ENCODE measurements around the gene C17orf100. TPM values are rescaled to one million over a fixed set of nuclear protein-coding genes. Genes with fewer than 3 reads are reported as not detected.

Gene C17orf100
- total and polyA plus RNA-seq, 10 of the 15 experiments (the other 5 are each of a cell fraction or from before 2014, with no cell fraction given): 0.84 to 4.7 (median 1.8) TPM

DNA sequence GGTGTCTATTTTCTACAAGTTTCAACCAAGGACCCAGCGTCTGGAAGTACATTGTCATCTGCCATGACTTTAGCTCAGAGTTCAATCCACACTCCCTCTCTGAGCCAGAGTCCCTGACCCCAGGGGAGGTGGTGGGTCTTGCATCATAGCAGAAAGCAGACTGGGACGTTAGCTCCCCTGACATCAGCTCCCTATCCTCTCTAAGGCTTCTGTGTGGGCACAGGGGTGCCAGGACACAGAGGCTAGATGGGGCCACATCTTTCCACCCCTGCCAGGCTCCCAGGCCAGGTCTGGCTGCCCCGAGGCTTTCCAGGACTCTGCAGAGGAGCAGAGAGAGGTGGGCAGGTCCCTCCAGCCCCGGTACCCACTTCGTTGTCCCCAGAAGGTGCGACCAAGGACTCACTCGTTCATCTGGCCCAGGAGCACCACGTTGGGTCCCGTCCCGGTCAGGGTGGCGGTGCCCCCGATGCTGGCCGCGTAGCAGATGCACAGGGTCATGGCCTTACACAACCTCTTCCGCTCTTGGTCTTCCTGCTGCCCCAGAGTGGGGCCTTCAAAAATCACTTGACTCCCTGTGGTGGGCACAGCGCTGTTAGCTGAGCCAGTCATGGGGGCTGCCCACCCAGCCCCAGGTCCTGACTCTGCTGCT is 51.1 kb downstream of the C17orf100 start:
- FAIRE-seq: no peak
- Histone ChIP-seq H3K4me3 (no peak overlapping the region), H3K27me3 (replicated peaks in 1 of 2; ENCODE audit: control insufficient read depth in 2 of 2, insufficient read depth in 2 of 2, low read length in 1 of 2) (peaks cover 0 to 1% of the 10 kb centered on the region in 2 experiments; a peak in 3 of 4 replicates), H3K79me2 (ENCODE audit: control insufficient read depth, insufficient read depth, low read length) (no peaks in the 10 kb centered on the region), H3K9ac (ENCODE audit: control insufficient read depth, insufficient read depth, low read length) (no peak overlapping the region), H3K9me3 (replicated peaks; ENCODE audit: control insufficient read depth, insufficient read depth, low read length) (no peaks in the 10 kb centered on the region), H3K4me2 (ENCODE audit: control insufficient read depth, insufficient read depth) (no peak overlapping the region), H3K27ac (ENCODE audit: control insufficient read depth, insufficient read depth) (no peak overlapping the region), H3K36me3 (ENCODE audit: control insufficient read depth in 2 of 2, insufficient read depth in 2 of 2, low read length in 1 of 2) (no peaks in the 10 kb centered on the region), H4K20me1 (ENCODE audit: control insufficient read depth, insufficient read depth) (no peaks in the 10 kb centered on the region), H2AFZ (ENCODE audit: control insufficient read depth, low read depth, low read length) (no peak overlapping the region), H3K4me1 (ENCODE audit: control insufficient read depth, insufficient read depth, low read length) (no peaks in the 10 kb centered on the region)
- no TSS peak for BruUV-seq (replicated peaks)
- intact Hi-C loops (cut with micrococcal nuclease; ENCODE audit: unreplicated experiment): no loop called here
- CTCF ChIA-PET: interaction anchor here (0.6 to 2.1 kb wide), 3 partner anchors 36 to 595 kb away, joined by 3 to 9 read pairs (median 6); no protein-coding TSS in a partner anchor
- SMC1A ChIA-PET (ENCODE audit: uncharacterized antibody, unreplicated experiment): no interaction called here
- 38% methylated on average over 16 of the region's 16 CpGs for WGBS (ENCODE audit: insufficient coverage, insufficient replicate concordance, low lambda C conversion rate, missing lambda C conversion rate)
- DNase-seq (ENCODE audit: low read depth, low spot score): no peak
- in situ Hi-C loops (cut with MboI): no loop called here
- RAD21 ChIA-PET (ENCODE audit: unreplicated experiment): no interaction called here
- ATAC-seq: no peak
- POLR2A ChIA-PET: no interaction called here
- TF ChIP-seq MEF2B (IDR thresholded peaks at IDR 0.05; ENCODE audit: partially characterized antibody, poor library complexity, severe bottlenecking): no peak
- TF ChIP-seq, protein P1, sequence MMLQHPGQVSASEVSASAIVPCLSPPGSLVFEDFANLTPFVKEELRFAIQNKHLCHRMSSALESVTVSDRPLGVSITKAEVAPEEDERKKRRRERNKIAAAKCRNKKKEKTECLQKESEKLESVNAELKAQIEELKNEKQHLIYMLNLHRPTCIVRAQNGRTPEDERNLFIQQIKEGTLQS (IDR thresholded peaks at IDR 0.05; ENCODE audit: borderline replicate concordance, extremely low read depth, low read depth, low read length): no peak
- TF ChIP-seq MXI1 (IDR thresholded peaks at IDR 0.05; ENCODE audit: low read depth, low read length): no peak
- no peak for TF ChIP-seq CEBPB (IDR thresholded peaks at IDR 0.05; ENCODE audit: borderline replicate concordance in 1 of 2, low read depth in 2 of 2, low read length in 2 of 2)
- no peak for TF ChIP-seq NFYB (IDR thresholded peaks at IDR 0.05; ENCODE audit: insufficient read depth, low read depth, low read length)
- TF ChIP-seq, protein P2, sequence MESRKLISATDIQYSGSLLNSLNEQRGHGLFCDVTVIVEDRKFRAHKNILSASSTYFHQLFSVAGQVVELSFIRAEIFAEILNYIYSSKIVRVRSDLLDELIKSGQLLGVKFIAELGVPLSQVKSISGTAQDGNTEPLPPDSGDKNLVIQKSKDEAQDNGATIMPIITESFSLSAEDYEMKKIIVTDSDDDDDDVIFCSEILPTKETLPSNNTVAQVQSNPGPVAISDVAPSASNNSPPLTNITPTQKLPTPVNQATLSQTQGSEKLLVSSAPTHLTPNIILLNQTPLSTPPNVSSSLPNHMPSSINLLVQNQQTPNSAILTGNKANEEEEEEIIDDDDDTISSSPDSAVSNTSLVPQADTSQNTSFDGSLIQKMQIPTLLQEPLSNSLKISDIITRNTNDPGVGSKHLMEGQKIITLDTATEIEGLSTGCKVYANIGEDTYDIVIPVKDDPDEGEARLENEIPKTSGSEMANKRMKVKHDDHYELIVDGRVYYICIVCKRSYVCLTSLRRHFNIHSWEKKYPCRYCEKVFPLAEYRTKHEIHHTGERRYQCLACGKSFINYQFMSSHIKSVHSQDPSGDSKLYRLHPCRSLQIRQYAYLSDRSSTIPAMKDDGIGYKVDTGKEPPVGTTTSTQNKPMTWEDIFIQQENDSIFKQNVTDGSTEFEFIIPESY (IDR thresholded peaks at IDR 0.05): no peak
- TF ChIP-seq TARDBP (IDR thresholded peaks at IDR 0.05; ENCODE audit: borderline replicate concordance): no peak

Small RNA genes within 50 kb of the gene (microRNA-seq; reads per million reads assigned to microRNA genes)
- gene MIR4520-1 (not detected), gene MIR4520-2 (not detected)

Small RNA genes within 50 kb of the gene (small RNA-seq; reads per million reads assigned to genes)
- not detected for gene MIR4520-1

Other genes with a start within 250 kb of the C17orf100 start
Only the 7 nearest of the 10 such genes appear.
- gene PITPNM3, start 95.2 kb upstream of the C17orf100 start, total RNA-seq (2014; rRNA removed): 0.16 and 0.17 TPM in 2 replicates
- 0.14 and 0.22 TPM in 2 replicates for gene PITPNM3, start 95.2 kb upstream of the C17orf100 start, total RNA-seq (2014; rRNA removed; fragmentation: Illumina TruSeq; extraction: Trizol)
- 0.21 and 0.49 TPM in 2 replicates for gene PITPNM3, start 95.2 kb upstream of the C17orf100 start, total RNA-seq (2021)
- gene PITPNM3, start 95.2 kb upstream of the C17orf100 start, polyA plus RNA-seq (2011; rRNA removed): 0.16 and 0.27 TPM in 2 replicates
- gene PITPNM3, start 95.2 kb upstream of the C17orf100 start, polyA plus RNA-seq (2014; fragmentation: Illumina TruSeq; extraction: Trizol): 0.08 and 0.15 TPM in 2 replicates
- under 1 TPM in 1 of 2 experiments, not detected in 1; 0.02 TPM for gene PITPNM3, start 95.2 kb upstream of the C17orf100 start, polyA plus RNA-seq (2014; fragmentation: Nextera tagmentation; extraction: Ambion mirVana)
- gene PITPNM3, start 95.2 kb upstream of the C17orf100 start, polyA plus RNA-seq (2014; rRNA removed): 0.19 and 0.47 TPM in 2 replicates
- gene PITPNM3, start 95.2 kb upstream of the C17orf100 start, polyA plus RNA-seq (2016; fragmentation: Nextera tagmentation; extraction: Ambion mirVana): under 1 TPM; 0.19 to 0.33 TPM
- gene KIAA0753, start 11.1 kb upstream of the C17orf100 start, total RNA-seq (2014; rRNA removed): 10.1 and 13.4 TPM in 2 replicates
- 12.7 and 15.2 TPM in 2 replicates for gene KIAA0753, start 11.1 kb upstream of the C17orf100 start, total RNA-seq (2014; rRNA removed; fragmentation: Illumina TruSeq; extraction: Trizol)
- gene KIAA0753, start 11.1 kb upstream of the C17orf100 start, total RNA-seq (2021): 12.0 and 12.9 TPM in 2 replicates
- 7.3 and 8.1 TPM in 2 replicates for gene KIAA0753, start 11.1 kb upstream of the C17orf100 start, polyA plus RNA-seq (2011; rRNA removed)
- gene KIAA0753, start 11.1 kb upstream of the C17orf100 start, polyA plus RNA-seq (2014; fragmentation: Illumina TruSeq; extraction: Trizol): 12.5 and 15.3 TPM in 2 replicates
- 1 to 10 TPM; 2.2 to 3.3 TPM for gene KIAA0753, start 11.1 kb upstream of the C17orf100 start, polyA plus RNA-seq (2014; fragmentation: Nextera tagmentation; extraction: Ambion mirVana)
- gene KIAA0753, start 11.1 kb upstream of the C17orf100 start, polyA plus RNA-seq (2014; rRNA removed): 7.9 and 10.3 TPM in 2 replicates
- gene KIAA0753, start 11.1 kb upstream of the C17orf100 start, polyA plus RNA-seq (2016; fragmentation: Nextera tagmentation; extraction: Ambion mirVana): 1 to 10 TPM; 5.9 to 7.5 TPM
- 123 and 124 TPM in 2 replicates for gene TXNDC17, start 10.7 kb upstream of the C17orf100 start, total RNA-seq (2014; rRNA removed)
- gene TXNDC17, start 10.7 kb upstream of the C17orf100 start, total RNA-seq (2014; rRNA removed; fragmentation: Illumina TruSeq; extraction: Trizol): 149 and 175 TPM in 2 replicates
- gene TXNDC17, start 10.7 kb upstream of the C17orf100 start, total RNA-seq (2021): 129 and 142 TPM in 2 replicates
- gene TXNDC17, start 10.7 kb upstream of the C17orf100 start, polyA plus RNA-seq (2011; rRNA removed): 236 and 346 TPM in 2 replicates
- 85.4 and 178 TPM in 2 replicates for gene TXNDC17, start 10.7 kb upstream of the C17orf100 start, polyA plus RNA-seq (2014; fragmentation: Illumina TruSeq; extraction: Trizol)
- 100 to 1,000 TPM; 933 to 957 TPM for gene TXNDC17, start 10.7 kb upstream of the C17orf100 start, polyA plus RNA-seq (2014; fragmentation: Nextera tagmentation; extraction: Ambion mirVana)
- gene TXNDC17, start 10.7 kb upstream of the C17orf100 start, polyA plus RNA-seq (2014; rRNA removed): 191 and 195 TPM in 2 replicates
- gene TXNDC17, start 10.7 kb upstream of the C17orf100 start, polyA plus RNA-seq (2016; fragmentation: Nextera tagmentation; extraction: Ambion mirVana): 100 to 1,000 TPM; 667 to 694 TPM
- 14.4 and 17.7 TPM in 2 replicates for gene MED31, start 157 bp upstream of the C17orf100 start, total RNA-seq (2014; rRNA removed)
- gene MED31, start 157 bp upstream of the C17orf100 start, total RNA-seq (2014; rRNA removed; fragmentation: Illumina TruSeq; extraction: Trizol): 14.9 and 16.4 TPM in 2 replicates
- gene MED31, start 157 bp upstream of the C17orf100 start, total RNA-seq (2021): 16.8 and 17.7 TPM in 2 replicates
- gene MED31, start 157 bp upstream of the C17orf100 start, polyA plus RNA-seq (2011; rRNA removed): 43.9 and 64.6 TPM in 2 replicates
- 16.7 and 32.6 TPM in 2 replicates for gene MED31, start 157 bp upstream of the C17orf100 start, polyA plus RNA-seq (2014; fragmentation: Illumina TruSeq; extraction: Trizol)
- gene MED31, start 157 bp upstream of the C17orf100 start, polyA plus RNA-seq (2014; fragmentation: Nextera tagmentation; extraction: Ambion mirVana): 10 to 100 TPM; 46.1 to 51.1 TPM
- gene MED31, start 157 bp upstream of the C17orf100 start, polyA plus RNA-seq (2014; rRNA removed): 22.2 and 25.3 TPM in 2 replicates
- 10 to 100 TPM; 70.7 to 71.1 TPM for gene MED31, start 157 bp upstream of the C17orf100 start, polyA plus RNA-seq (2016; fragmentation: Nextera tagmentation; extraction: Ambion mirVana)
- not detected in 2 replicates for gene SLC13A5, start 61.6 kb downstream of the C17orf100 start, total RNA-seq (2014; rRNA removed)
- gene SLC13A5, start 61.6 kb downstream of the C17orf100 start, total RNA-seq (2014; rRNA removed; fragmentation: Illumina TruSeq; extraction: Trizol): not detected in 2 replicates
- 0.23 TPM in 1 of 2 replicates, not detected in the other for gene SLC13A5, start 61.6 kb downstream of the C17orf100 start, total RNA-seq (2021)
- gene SLC13A5, start 61.6 kb downstream of the C17orf100 start, polyA plus RNA-seq (2011; rRNA removed): not detected in 2 replicates
- gene SLC13A5, start 61.6 kb downstream of the C17orf100 start, polyA plus RNA-seq (2014; fragmentation: Illumina TruSeq; extraction: Trizol): not detected in 2 replicates
- gene SLC13A5, start 61.6 kb downstream of the C17orf100 start, polyA plus RNA-seq (2014; fragmentation: Nextera tagmentation; extraction: Ambion mirVana): not detected
- not detected in 2 replicates for gene SLC13A5, start 61.6 kb downstream of the C17orf100 start, polyA plus RNA-seq (2014; rRNA removed)
- gene SLC13A5, start 61.6 kb downstream of the C17orf100 start, polyA plus RNA-seq (2016; fragmentation: Nextera tagmentation; extraction: Ambion mirVana): not detected
- 48.9 and 58.3 TPM in 2 replicates for gene XAF1, start 104.3 kb downstream of the C17orf100 start, total RNA-seq (2014; rRNA removed)
- gene XAF1, start 104.3 kb downstream of the C17orf100 start, total RNA-seq (2014; rRNA removed; fragmentation: Illumina TruSeq; extraction: Trizol): 58.1 and 71.7 TPM in 2 replicates
- gene XAF1, start 104.3 kb downstream of the C17orf100 start, total RNA-seq (2021): 43.7 and 49.0 TPM in 2 replicates
- gene XAF1, start 104.3 kb downstream of the C17orf100 start, polyA plus RNA-seq (2011; rRNA removed): 50.0 and 56.3 TPM in 2 replicates
- 59.1 and 73.2 TPM in 2 replicates for gene XAF1, start 104.3 kb downstream of the C17orf100 start, polyA plus RNA-seq (2014; fragmentation: Illumina TruSeq; extraction: Trizol)
- gene XAF1, start 104.3 kb downstream of the C17orf100 start, polyA plus RNA-seq (2014; fragmentation: Nextera tagmentation; extraction: Ambion mirVana): 10 to 100 TPM; 16.3 to 25.0 TPM
- gene XAF1, start 104.3 kb downstream of the C17orf100 start, polyA plus RNA-seq (2014; rRNA removed): 39.2 and 40.3 TPM in 2 replicates
- gene XAF1, start 104.3 kb downstream of the C17orf100 start, polyA plus RNA-seq (2016; fragmentation: Nextera tagmentation; extraction: Ambion mirVana): 10 to 100 TPM; 19.6 to 23.3 TPM
- 0.11 TPM in 1 of 2 replicates, not detected in the other for gene FBXO39, start 124.5 kb downstream of the C17orf100 start, total RNA-seq (2014; rRNA removed)
- gene FBXO39, start 124.5 kb downstream of the C17orf100 start, total RNA-seq (2014; rRNA removed; fragmentation: Illumina TruSeq; extraction: Trizol): 0.18 TPM in 1 of 2 replicates, not detected in the other
- not detected in 2 replicates for gene FBXO39, start 124.5 kb downstream of the C17orf100 start, total RNA-seq (2021)
- 0.62 and 0.65 TPM in 2 replicates for gene FBXO39, start 124.5 kb downstream of the C17orf100 start, polyA plus RNA-seq (2011; rRNA removed)
- 0.13 TPM in 1 of 2 replicates, not detected in the other for gene FBXO39, start 124.5 kb downstream of the C17orf100 start, polyA plus RNA-seq (2014; fragmentation: Illumina TruSeq; extraction: Trizol)
- under 1 TPM in 1 of 2 experiments, not detected in 1; 0.05 TPM for gene FBXO39, start 124.5 kb downstream of the C17orf100 start, polyA plus RNA-seq (2014; fragmentation: Nextera tagmentation; extraction: Ambion mirVana)
- 0.15 TPM in 1 of 2 replicates, not detected in the other for gene FBXO39, start 124.5 kb downstream of the C17orf100 start, polyA plus RNA-seq (2014; rRNA removed)
- not detected for gene FBXO39, start 124.5 kb downstream of the C17orf100 start, polyA plus RNA-seq (2016; fragmentation: Nextera tagmentation; extraction: Ambion mirVana)